Stimulated activated naive CD4-positive, alpha-beta T cell (primary cell): Measurements from ENCODE around the gene IYD.
"Not testable (repeated sequence)": the region's sequence is repeated elsewhere in the genome, so short reads cannot be mapped to it uniquely, and the experiment has no call there.

Experiments
- DNase-seq, 6 experiments: peaks; one replicate each; lab custom pipeline; 2025; lab: John Stamatoyannopoulos, UW

Gene IYD

GRCh38 chr6:150352321-150353296 lies 16.2 kb upstream of the IYD start:
- no peak for DNase-seq

- DNase-seq, result no peak
These were observed 15.4 kb upstream of the IYD start for GRCh38 chr6:150353445-150353844.

GRCh38 chr6:150354754-150355571 lies 13.8 kb upstream of the IYD start:
- no peak for DNase-seq

- DNase-seq, result no peak
These were observed 12.9 kb upstream of the IYD start for GRCh38 chr6:150355932-150356331.

GRCh38 chr6:150361876-150362275 lies 6.9 kb upstream of the IYD start:
- DNase-seq, result no peak

- no peak for DNase-seq
These were observed 5.1 kb upstream of the IYD start for GRCh38 chr6:150363733-150364132.

- no peak for DNase-seq
These were observed 2.6 kb upstream of the IYD start for GRCh38 chr6:150366118-150366778.

GRCh38 chr6:150369408-150369807 lies 596 bp downstream of the IYD start:
- DNase-seq, result no peak

- DNase-seq, result no peak
These were observed 1.3 kb downstream of the IYD start for GRCh38 chr6:150370112-150370511.

GRCh38 chr6:150371356-150371755 lies 2.5 kb downstream of the IYD start:
- DNase-seq, result no peak

- no peak for DNase-seq
These were observed 3.2 kb downstream of the IYD start for GRCh38 chr6:150372051-150372450.

- no peak for DNase-seq
These were observed 4.5 kb downstream of the IYD start for GRCh38 chr6:150373260-150373701.

- DNase-seq, result not testable (repeated sequence)
These were observed 5.5 kb downstream of the IYD start for GRCh38 chr6:150374346-150374745.

- no peak for DNase-seq
These were observed 8.5 kb downstream of the IYD start for GRCh38 chr6:150377211-150377781.

GRCh38 chr6:150380256-150380655 lies 11.4 kb downstream of the IYD start:
- DNase-seq, result no peak

- no peak for DNase-seq
These were observed 13.4 kb downstream of the IYD start for GRCh38 chr6:150382171-150382570.

- no peak for DNase-seq
These were observed 22.6 kb downstream of the IYD start for GRCh38 chr6:150391414-150391813.

GRCh38 chr6:150391890-150392289 lies 23.1 kb downstream of the IYD start:
- no peak for DNase-seq

- DNase-seq, result no peak
These were observed 23.8 kb downstream of the IYD start for GRCh38 chr6:150392452-150393220.

- DNase-seq, result no peak
These were observed 25.5 kb downstream of the IYD start for GRCh38 chr6:150394053-150394898.
